ENCODE measurements around the gene IMMT. TPM values are rescaled to one million over a fixed set of nuclear protein-coding genes. Genes with fewer than 3 reads are reported as not detected.

Gene IMMT
- total and polyA plus RNA-seq, 10 donors, result 30.7 to 80.9 (median 66.1) TPM

DNA sequence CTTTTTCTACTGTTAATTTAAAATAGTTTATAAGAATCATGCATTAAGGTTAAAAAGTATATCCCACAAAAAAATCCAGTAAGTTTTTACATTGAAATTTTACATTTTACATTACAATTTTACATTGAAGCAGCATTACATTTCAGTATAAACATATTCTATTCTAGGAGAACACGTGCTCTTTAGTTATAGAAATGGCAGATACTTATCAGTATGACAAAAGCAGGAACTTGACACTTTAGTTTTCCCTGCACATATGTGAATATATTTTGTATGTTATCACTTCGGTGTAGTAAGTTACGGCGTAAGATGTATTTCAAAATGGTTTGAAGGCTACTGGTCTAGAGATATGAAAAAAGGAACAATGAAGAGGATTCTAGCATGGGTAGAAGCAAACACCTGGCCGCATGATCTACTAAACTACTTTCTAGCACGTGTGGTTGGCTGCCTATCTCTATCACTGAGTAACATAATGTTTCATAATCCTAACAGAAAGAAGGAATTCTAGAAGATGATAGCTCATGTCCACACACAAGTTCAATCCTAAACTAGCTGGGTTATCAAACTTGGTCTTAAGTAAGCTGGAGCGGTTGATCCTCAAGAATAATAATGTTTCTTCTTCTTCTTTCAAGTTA is 5.4 kb downstream of the IMMT start:
- 58 to 73% (median 61%) methylated on average over 7 of the region's 7 CpGs for WGBS, 5 donors
- Histone ChIP-seq H3K27ac (no peak overlapping the region), H3K27me3 (replicated peaks in 1 of 7) (no peaks in the 10 kb centered on the region), H3K4me1 (peaks cover 45 to 97% (median 89%) of the 10 kb centered on the region in 6 donors), H3K9me3 (no peaks in the 10 kb centered on the region), H3K4me3 (no peak overlapping the region), H3K36me3 (peaks cover 0 to 42% (median 0%) of the 10 kb centered on the region in 6 donors)
- DNase-seq, result no peak
- TF ChIP-seq POLR2AphosphoS5 (IDR thresholded peaks at IDR 0.05) (no peak), POLR2A (IDR thresholded peaks at IDR 0.05) (no peak)
- intact Hi-C loops (cut with DNase I; ENCODE audit: low total_unique reads), result no loop called here

- Histone ChIP-seq H3K9me3 (no peaks in the 10 kb centered on the region), H3K27ac (peak overlapping the region in 7 of 8 donors; percentile 19 to 79 (median 68)), H3K4me3 (no peak overlapping the region), H3K36me3 (peaks cover 0 to 26% (median 0%) of the 10 kb centered on the region in 6 donors), H3K27me3 (replicated peaks in 1 of 7) (no peaks in the 10 kb centered on the region), H3K4me1 (peaks cover 37 to 97% (median 68%) of the 10 kb centered on the region in 6 donors)
- intact Hi-C loops (cut with DNase I; ENCODE audit: low total_unique reads), result no loop called here
- DNase-seq, result no peak
- TF ChIP-seq POLR2AphosphoS5 (IDR thresholded peaks at IDR 0.05) (no peak), CTCF (IDR thresholded peaks at IDR 0.05 in 8 of 11, conservative IDR thresholded peaks at IDR 0.05 in 3 of 11) (no peak)
Measured at GRCh38 chr2:86186431-86186830, 8.8 kb downstream of the IMMT start.

GRCh38 chr2:86185517-86186212 is 9.6 kb downstream of the IMMT start:
- no peak for DNase-seq
- WGBS, 5 donors, result 2 to 18% (median 9%) methylated on average over 1 of the region's 1 CpG
- intact Hi-C loops (cut with DNase I; ENCODE audit: low total_unique reads), result no loop called here
- peak overlapping the region; percentile 19 to 79 (median 67) for H3K27ac ChIP-seq
- H3K4me3 ChIP-seq, result no peak overlapping the region
- H3K27me3 ChIP-seq (replicated peaks in 1 of 7), result no peaks in the 10 kb centered on the region
- no peaks in the 10 kb centered on the region for H3K9me3 ChIP-seq
- peaks cover 0 to 27% (median 2%) of the 10 kb centered on the region in 6 donors for H3K36me3 ChIP-seq
- no peak for TF ChIP-seq POLR2AphosphoS5 (IDR thresholded peaks at IDR 0.05)
- peaks cover 37 to 94% (median 62%) of the 10 kb centered on the region in 6 donors for H3K4me1 ChIP-seq

DNA sequence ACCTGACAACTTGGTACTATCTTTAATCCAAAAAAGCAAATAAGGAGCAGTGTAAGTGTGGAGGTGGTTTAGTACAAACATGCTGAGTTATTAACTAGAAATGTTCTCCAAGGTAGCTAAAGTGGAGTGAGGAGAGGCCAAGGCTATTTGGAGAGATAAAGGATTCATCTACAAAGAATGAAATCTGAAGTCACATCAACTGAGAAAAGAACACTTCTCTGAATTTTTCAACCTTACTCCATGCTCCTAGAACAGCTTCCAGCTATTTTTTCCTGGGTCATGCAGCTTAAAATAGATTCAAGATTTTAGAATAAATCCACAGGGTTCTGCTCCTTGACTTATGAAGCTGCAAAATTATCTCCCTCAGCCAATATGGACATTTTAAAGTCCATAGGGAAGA is 18.7 kb downstream of the IMMT start:
- peaks cover 3 to 30% (median 11%) of the 10 kb centered on the region in 6 donors for H3K4me1 ChIP-seq
- TF ChIP-seq POLR2AphosphoS5 (IDR thresholded peaks at IDR 0.05) (no peak), POLR2A (IDR thresholded peaks at IDR 0.05) (no peak), CTCF (IDR thresholded peaks at IDR 0.05 in 8 of 11, conservative IDR thresholded peaks at IDR 0.05 in 3 of 11) (no peak)

DNA sequence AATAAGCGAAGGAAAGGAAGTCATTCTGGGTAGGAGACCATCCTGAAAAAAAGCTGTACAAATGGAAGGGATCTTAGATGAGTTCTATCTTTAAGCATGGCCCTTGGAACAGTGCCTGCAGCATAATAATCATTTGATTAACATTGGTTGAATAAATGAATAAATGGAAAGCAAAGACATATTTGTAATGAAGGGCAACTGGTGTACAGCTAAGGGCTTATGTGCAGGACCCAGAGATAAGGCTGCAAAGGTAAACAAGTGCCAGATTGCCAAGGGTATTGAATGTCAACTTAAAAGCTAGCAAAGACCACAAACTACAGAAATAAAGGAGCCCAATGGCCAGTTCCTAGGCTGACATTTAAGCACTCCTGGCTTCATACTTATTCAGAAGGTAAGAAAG is 19.4 kb downstream of the IMMT start:
- WGBS, 5 donors, result 68 to 94% (median 88%) methylated on average over 1 of the region's 1 CpG
- no peak overlapping the region for H3K27ac ChIP-seq
- H3K9me3 ChIP-seq, result no peaks in the 10 kb centered on the region
- peaks cover 0 to 90% (median 56%) of the 10 kb centered on the region in 6 donors for H3K36me3 ChIP-seq
- intact Hi-C loops (cut with DNase I; ENCODE audit: low total_unique reads), result no loop called here
- H3K27me3 ChIP-seq (replicated peaks in 1 of 7), result no peaks in the 10 kb centered on the region
- peaks cover 3 to 24% (median 11%) of the 10 kb centered on the region in 6 donors for H3K4me1 ChIP-seq
- no peak overlapping the region for H3K4me3 ChIP-seq
- no peak for DNase-seq
- TF ChIP-seq POLR2AphosphoS5 (IDR thresholded peaks at IDR 0.05), result no peak
- TF ChIP-seq CTCF (IDR thresholded peaks at IDR 0.05 in 8 of 11, conservative IDR thresholded peaks at IDR 0.05 in 3 of 11), result no peak
- no peak for TF ChIP-seq POLR2A (IDR thresholded peaks at IDR 0.05)

More for the DNA sequence above, 18.7 kb downstream of the IMMT start:
- Histone ChIP-seq H3K27me3 (replicated peaks in 1 of 7) (no peaks in the 10 kb centered on the region), H3K36me3 (peaks cover 0 to 86% (median 50%) of the 10 kb centered on the region in 6 donors), H3K9me3 (no peaks in the 10 kb centered on the region), H3K4me3 (no peak overlapping the region), H3K27ac (no peak overlapping the region)
- intact Hi-C loops (cut with DNase I; ENCODE audit: low total_unique reads), result no loop called here
- no peak for DNase-seq

Measured in spleen (tissue), 11 donors.